Hematopoietic multipotent progenitor cell treated with erythropoietin and hydrocortisone succinate and interleukin-3 and kit ligand, for 6 days (in vitro differentiated cells): Measurements from ENCODE around the gene ADCY7.
A peak's percentile ranks its signal among the peaks of the same experiment; 100 is the strongest.
"Not testable (repeated sequence)": the region's sequence is repeated elsewhere in the genome, so short reads cannot be mapped to it uniquely, and the experiment has no call there.

Source experiments
- DNase-seq: peaks from one replicate; pipeline ENCODE4 v3.0.0-alpha.2; 2015

The ADCY7 gene

GRCh38 chr16:50316102-50316847 lies 49.9 kb downstream of the ADCY7 start:
- no peak for DNase-seq

GRCh38 chr16:50316848-50317630 lies 50.7 kb downstream of the ADCY7 start:
- DNase-seq: no peak

- DNase-seq: no peak
These were observed 52.6 kb downstream of the ADCY7 start for GRCh38 chr16:50318796-50319578.

GRCh38 chr16:50320310-50320709 lies 54.0 kb downstream of the ADCY7 start:
- DNase-seq: no peak

GRCh38 chr16:50322333-50322732 lies 56.0 kb downstream of the ADCY7 start:
- no peak for DNase-seq

- DNase-seq: peak; percentile 59
These were observed 57.1 kb downstream of the ADCY7 start for GRCh38 chr16:50323335-50324011.

GRCh38 chr16:50324345-50324744 lies 58.0 kb downstream of the ADCY7 start:
- no peak for DNase-seq

- DNase-seq: no peak
These were observed 59.9 kb downstream of the ADCY7 start for GRCh38 chr16:50326264-50326663.

GRCh38 chr16:50326835-50327465 lies 60.6 kb downstream of the ADCY7 start:
- peak; percentile 73 for DNase-seq

- DNase-seq: no peak
These were observed 63.3 kb downstream of the ADCY7 start for GRCh38 chr16:50329446-50330189.

GRCh38 chr16:50331570-50331969 lies 65.2 kb downstream of the ADCY7 start:
- no peak for DNase-seq

GRCh38 chr16:50332599-50332998 lies 66.2 kb downstream of the ADCY7 start:
- DNase-seq: no peak

- no peak for DNase-seq
These were observed 68.0 kb downstream of the ADCY7 start for GRCh38 chr16:50334106-50334975.

GRCh38 chr16:50335196-50335958 lies 69.0 kb downstream of the ADCY7 start:
- DNase-seq: peak; percentile 60

- DNase-seq: no peak
These were observed 70.5 kb downstream of the ADCY7 start for GRCh38 chr16:50336884-50337283.

- DNase-seq: peak; percentile 57
These were observed 72.2 kb downstream of the ADCY7 start for GRCh38 chr16:50338371-50339231.

- DNase-seq: no peak
These were observed 74.2 kb downstream of the ADCY7 start for GRCh38 chr16:50340578-50340977.

- DNase-seq: not testable (repeated sequence)
These were observed 77.2 kb downstream of the ADCY7 start for GRCh38 chr16:50343566-50343965.

- DNase-seq: not testable (repeated sequence)
These were observed 78.9 kb downstream of the ADCY7 start for GRCh38 chr16:50345210-50345609.
